ENCODE data around the gene CCSER1.

Gene CCSER1

GRCh38 chr4:91631335-91631734 lies 1504.1 kb downstream of the CCSER1 start:
- no peak for DNase-seq

DNA sequence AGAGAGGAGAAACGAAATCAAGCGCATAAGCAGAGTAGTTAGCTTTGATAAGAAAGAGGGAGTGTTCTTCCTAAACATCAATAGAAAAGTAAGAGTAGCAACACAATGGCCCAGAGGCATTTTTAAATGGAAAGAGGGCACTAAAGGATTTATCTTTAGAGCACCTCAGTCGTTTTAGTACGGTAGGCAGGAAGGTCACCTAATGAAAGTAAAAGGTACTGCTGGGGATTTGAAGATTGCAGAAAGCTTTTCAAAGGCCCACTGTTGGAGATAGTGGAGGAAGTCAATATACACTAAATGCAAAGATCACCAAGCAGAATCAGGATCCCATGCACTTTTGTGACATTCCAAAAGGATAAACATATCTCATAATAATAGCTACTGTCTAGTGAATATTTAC lies 1508.9 kb downstream of the CCSER1 start:
- no peak for DNase-seq

All from NCI-H1436 (cell line).